ENCODE measurements around the gene BCL2L1.
A peak's percentile ranks its signal among the peaks of the same experiment; 100 is the strongest.
"Not testable (repeated sequence)": the region's sequence is repeated elsewhere in the genome, so short reads cannot be mapped to it uniquely, and the experiment has no call there.

The BCL2L1 gene

DNA sequence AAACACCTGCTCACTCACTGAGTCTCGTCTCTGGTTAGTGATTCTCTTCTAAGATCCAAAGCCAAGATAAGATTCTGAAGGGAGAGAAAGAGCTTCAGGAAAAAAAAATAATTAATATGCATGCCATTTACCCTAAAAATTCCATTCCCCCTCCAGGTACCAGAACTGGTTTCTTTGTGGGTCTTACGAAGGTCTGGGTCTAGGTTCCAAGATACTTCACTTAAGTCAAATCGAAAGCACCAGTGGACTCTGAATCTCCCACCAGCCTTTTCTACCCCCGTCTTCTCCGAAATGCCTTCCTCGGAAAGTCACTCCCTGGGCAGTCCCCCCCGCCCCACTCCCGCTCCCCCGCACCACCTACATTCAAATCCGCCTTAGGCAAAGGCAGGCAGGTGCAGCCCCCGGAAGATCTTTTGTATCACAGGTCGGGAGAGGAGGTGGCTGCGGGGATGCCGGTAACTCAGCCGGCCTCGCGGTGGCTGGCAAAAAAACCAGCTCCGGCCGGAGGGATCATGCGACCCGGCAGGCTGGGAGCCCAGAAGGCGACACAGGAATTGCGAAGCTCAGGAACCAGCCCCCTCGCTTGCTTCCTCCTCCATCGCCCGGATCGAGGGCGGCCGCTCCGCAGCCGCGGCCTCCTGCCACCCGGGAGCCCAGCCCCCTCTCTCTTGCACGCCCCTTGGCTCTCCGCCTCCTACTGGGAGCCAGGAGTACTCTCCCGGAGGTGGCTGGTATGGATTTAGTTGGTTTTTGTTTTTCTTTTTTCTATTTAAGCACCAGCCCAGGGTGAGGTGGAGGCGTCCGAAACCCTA is at the start of gene BCL2L1:
Gene BCL2L1 (minus strand): TSS at position 612 of the 812 bp plus-strand sequence. CDS start 650 bp downstream, outside the sequence.
- DNase-seq (ENCODE audit: low read depth in 2 of 2): peak; percentile 62 to 71

DNA sequence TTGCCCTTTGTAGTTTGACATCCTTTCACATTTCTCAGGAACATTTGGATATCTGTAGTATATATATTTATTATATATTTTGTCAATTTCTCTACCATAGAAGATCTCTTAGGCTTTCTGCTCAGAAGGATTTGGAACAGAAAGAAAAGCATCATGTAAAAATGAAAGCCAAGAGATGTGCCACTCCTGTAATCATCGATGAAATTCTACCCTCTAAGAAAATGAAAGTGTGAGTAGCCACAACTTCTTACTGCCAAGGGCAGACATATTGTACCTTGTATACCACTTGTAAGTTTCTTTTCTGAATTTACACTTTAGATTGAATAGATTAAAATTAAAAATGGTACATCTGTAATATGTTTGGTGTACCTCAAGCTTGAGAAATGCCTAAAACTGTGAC is 47.6 kb upstream of the BCL2L1 start:
- DNase-seq (ENCODE audit: low read depth in 2 of 2): no peak

DNA sequence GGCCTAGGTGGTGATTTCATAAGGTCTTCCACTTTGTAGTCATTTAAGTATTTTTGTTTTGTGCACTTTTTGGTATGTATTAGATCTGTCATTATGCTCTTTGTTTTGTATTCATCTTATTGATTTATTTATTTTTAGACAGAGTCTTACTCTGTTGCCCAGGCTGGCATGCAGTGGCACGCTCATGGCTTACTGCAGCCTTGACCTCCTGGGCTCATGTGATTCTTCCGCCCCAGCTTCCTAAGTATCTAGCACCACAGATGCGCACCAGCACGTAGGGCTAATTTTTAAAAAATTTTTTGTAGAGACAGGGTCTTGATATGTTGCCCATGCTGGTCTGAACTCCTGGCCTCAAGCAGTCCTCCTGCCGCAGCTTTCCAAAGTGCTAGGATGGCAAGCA is 47.0 kb upstream of the BCL2L1 start:
- DNase-seq (ENCODE audit: low read depth in 2 of 2): no peak

DNA sequence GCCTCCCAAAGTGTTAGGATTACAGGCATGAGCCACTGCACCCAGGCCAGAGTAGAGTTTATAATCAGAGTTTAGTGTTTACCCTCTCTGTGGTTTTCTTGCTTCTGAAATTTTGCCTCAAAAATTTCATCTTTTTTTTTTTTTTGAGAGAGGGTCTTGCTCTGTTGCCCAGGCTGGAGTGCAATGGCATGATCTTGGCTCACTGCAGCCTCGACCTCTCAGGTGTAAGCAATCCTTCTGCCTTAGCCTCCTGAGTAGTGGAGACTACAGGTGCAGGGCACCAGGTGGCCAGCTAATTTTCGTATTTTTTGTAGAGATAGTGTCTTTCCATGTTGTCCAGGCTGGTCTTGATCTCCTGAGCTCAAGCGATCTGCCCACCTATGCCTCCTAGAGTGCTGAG is 45.1 kb upstream of the BCL2L1 start:
- DNase-seq (ENCODE audit: low read depth in 2 of 2): no peak

DNA sequence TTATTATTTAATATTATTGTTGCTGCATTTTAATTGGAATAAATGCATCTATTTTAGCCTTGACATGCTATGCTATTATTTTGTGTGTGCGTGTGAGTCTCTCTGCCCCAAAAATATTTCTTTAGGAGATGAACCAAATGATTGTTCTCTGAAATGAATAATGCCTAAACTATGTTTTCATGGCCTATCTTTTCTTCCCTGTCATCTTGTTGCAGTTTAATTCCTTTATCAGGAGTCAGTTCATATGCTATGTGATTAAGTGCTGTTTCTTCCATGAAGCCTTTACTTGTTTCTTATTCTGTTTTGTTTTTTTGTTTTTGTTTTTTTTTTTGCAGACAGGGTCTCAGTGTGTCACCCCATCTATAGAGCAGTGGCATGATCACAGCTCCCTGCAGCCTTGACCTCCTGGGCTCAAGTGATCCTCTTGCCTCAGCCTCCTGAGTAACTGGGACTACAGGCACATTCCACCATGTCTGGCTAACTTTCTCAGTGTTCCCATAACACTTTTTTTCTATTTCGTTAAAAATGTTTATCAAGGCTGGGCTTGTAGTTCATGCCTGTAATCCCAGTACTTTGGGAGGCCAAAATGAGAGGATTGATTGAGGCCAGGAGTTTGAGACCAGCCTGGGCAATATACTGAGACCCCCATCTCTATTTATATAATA is 42.1 kb upstream of the BCL2L1 start:
- DNase-seq (ENCODE audit: low read depth in 2 of 2): peak in 1 of 2 experiments; percentile 10

DNA sequence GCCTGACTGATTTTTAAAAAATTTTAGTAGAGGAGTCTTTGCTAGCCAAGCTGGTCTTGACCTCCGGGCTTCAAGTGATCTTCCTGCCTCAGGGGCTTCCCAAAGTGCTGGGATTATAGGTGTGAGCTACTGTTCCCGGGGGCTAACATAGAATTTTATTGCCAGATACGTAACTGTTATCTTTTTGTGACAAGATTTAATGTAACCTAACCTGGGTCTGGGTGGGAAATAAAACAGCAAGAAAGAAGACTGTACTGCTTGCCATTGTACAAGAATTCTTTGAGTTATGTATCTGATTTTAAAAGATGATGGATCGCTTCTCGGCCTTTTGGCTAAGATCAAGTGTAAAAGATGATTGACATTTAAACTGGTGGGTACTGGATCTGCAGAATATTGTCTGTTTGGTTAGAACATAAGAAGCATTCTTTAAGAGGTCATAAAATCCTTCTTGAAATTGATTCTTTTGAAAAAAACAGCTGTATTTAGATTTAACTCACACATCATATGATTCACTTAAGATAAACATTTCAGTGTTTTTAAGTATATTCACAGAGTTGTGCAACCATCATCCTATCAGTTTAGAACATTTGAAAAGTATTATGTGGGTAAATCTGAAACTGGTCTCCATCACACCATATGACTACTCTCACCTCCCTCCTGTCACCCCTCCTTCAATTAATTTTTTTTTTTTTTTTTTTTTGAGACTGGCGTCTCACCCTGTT is 38.0 kb upstream of the BCL2L1 start:
- peak in 1 of 2 experiments; percentile 11 for DNase-seq (ENCODE audit: low read depth in 2 of 2)

DNA sequence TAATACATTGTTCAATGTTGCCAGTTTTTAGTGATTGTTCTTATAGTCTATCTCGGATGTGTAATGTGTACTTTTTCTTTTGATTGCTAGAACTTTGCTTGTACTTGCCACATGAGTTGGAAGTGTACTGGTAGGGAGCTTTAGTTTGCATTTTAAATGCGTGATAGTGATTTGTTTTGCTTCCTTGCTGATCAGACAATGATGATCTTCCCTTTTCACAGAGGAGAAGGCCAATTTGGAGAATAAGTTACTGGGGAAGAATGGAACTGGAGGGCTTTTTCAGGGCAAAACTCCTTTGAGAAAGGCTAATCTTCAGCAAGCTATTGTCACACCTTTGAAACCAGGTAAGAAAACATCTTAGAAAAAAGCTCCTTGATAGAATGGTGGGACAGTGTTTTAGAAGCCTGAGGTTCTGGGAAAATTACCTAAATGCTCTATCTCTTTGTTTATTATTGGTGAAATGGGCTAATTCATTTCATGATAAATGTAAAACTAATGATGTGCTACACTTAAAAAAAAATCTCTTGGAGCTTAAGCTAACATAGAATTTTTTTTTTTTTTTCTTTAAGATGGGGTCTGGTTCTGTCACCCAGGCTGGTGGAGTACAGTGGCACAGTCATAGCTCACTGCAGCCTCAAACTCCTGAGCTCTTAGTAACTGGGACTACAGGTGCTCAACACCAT is 37.3 kb upstream of the BCL2L1 start:
- no peak for DNase-seq (ENCODE audit: low read depth in 2 of 2)

DNA sequence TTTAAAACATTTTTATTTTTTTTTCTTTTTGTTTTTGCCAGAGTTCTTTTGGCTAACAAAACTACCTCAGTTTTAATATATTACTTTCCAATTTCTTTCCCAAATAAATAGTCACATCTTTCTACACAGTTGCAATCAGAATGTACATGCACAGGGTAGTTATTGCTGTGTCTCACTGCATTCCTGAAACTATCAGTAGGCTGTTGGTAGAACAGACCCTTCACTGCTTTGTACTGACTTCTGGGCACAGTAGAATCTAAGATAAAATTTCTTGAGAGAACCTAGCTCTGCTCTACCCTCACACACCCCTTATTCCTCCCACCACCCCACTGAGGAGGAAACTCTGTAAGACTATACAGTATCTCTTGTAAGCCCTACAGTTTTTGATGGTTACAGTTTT is 36.3 kb upstream of the BCL2L1 start:
- no peak for DNase-seq (ENCODE audit: low read depth in 2 of 2)

DNA sequence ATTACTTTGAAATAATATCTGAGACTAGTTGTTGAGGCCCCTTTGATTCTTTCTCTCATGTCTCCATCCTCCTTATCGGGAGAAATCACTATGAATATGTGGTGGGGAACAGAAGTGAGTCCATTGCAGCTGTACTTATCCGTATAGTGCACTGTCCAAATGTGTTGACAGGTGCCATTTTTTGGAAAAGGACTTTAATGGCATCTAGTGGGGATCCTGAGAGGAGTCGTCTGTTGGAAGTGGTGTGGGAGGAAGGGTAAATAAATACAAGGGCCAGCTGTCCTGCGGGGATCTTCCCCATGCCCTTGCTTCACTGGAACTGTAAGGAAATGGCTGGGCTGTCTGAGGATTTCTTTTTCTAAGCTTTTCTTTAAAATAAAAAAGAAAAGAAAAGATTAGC is 35.9 kb upstream of the BCL2L1 start:
- no peak for DNase-seq (ENCODE audit: low read depth in 2 of 2)

DNA sequence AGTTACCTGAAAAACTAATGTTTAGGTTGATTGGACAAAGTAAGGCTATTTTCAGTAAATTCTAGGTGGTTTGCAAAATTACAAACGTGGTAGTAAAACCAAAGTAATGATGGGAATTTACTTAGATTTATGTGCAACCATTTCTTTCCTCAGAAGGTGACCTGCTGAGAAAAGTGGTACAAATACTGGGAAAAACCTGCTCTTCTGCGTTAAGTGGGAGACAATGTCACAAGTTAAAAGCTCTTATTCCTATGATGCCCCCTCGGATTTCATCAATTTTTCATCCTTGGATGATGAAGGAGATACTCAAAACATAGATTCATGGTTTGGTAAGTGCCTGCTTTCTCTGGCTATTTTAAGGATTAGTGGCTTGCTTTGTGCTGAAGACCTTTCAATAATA is 34.6 kb upstream of the BCL2L1 start:
- DNase-seq (ENCODE audit: low read depth in 2 of 2): no peak

DNA sequence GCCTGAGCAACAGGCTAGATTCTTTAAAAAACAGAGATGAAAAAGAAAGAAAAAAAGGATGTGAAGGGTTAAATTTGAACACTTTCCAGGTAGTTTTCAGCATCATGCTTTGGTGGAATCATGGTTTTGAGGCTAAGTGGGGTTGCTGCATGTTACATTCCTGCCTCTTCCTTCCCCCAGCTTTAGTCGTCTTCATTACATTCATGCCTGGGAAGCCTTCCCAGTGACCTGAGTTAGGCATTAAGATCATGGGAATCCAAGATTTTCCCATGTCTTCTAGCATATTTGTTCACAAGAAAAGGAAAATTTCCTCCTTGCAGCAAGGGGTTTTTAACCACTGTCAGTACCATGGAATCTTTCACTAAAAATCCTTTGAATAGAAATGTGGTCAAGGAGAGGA is 28.5 kb upstream of the BCL2L1 start:
- DNase-seq (ENCODE audit: low read depth in 2 of 2): peak; percentile 83 to 86

DNA sequence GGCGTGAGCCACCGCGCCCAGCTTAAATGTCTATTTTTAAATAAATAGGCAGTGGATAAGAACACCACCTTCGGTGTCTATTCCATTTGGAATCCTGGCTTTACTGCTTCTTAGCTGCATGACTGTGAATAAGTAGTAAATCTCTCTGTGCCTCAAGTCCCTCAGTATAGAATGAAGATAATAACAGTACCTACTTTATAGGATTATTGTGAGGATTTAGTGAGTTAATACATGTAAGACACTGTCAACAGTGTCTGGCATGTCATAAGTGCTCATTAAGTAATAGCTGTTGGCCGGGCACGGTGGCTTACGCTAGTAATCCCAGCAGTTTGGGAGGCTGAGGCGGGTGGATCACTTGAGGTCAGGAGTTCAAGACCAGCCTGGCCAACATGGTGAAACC is 26.6 kb upstream of the BCL2L1 start:
- no peak for DNase-seq (ENCODE audit: low read depth in 2 of 2)

DNA sequence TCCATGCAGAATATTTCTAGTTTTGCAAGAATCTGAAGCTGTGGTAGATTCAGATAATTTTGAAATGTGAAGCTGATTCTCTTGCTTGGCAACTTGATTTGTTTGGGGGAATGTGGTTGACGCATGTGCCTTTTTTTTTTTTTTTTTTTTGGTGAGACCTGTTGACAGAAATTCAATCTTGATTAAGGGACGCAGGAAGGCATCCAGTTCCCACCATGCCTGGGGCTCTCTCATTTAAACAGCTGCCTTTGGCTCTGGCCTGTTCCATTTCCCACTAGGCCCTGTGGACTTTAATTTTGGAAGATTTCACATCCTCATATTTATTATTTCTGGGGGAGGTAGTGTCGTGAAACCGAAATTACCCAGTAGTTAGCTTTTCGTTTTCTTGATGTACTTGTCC is 25.0 kb upstream of the BCL2L1 start:
- DNase-seq (ENCODE audit: low read depth in 2 of 2): peak; percentile 40 to 45

DNA sequence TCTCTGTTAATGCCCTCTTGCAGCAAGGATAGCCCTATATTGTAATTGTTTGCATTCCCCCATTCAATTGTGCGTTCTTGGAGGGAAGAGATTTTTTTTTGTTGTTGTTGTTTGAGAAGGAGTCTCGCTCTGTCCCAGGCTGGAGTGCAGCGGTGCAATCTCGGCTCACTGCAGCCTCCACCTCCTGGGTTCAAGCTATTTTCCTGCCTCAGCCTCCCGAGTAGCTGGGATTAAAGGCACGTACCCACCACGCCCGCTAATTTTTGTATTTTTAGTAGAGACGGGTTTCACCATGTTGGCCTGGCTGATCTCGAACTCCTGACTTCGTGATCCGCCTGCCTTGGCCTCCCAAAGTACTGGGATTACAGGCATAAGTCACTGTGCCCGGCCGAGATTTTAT is 24.4 kb upstream of the BCL2L1 start:
- DNase-seq (ENCODE audit: low read depth in 2 of 2): not testable (repeated sequence)

DNA sequence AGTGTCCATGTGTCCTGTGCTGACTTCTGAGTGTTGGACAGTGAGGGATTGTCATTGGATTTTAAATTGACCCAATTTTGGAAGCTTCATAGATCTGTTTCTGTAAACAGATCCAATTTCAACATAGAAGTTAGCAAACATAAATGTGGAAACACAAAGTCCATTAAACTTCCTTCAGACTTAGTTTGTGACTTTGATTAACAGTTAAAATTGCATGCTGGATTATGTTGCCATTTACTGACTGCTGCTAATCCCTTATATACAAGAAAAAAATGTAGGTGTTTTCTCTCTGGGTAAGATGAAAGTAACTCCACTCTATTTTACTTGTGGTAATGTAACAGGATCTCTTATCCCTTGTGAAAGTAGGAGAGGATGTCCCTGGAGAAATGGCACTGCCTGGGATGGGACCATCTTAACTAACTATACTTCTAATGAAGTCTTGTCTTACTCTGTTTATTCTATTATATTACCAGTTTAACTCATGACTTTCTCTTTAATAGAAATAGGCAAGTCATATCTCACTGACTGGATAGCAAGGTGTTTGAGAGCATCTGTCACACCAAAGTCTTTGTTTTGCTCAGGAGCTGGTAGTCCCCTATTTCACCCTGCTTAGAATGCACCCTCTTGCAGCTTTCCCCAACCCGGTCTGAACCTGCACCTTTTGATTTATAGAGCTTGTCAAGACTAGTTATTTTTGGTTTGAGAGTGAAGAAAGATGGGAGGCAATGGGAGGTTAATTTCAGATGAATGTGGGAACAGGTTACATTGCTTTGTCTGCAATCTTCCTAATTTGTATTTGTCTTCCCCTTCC is 23.6 kb upstream of the BCL2L1 start:
- no peak for DNase-seq (ENCODE audit: low read depth in 2 of 2)

DNA sequence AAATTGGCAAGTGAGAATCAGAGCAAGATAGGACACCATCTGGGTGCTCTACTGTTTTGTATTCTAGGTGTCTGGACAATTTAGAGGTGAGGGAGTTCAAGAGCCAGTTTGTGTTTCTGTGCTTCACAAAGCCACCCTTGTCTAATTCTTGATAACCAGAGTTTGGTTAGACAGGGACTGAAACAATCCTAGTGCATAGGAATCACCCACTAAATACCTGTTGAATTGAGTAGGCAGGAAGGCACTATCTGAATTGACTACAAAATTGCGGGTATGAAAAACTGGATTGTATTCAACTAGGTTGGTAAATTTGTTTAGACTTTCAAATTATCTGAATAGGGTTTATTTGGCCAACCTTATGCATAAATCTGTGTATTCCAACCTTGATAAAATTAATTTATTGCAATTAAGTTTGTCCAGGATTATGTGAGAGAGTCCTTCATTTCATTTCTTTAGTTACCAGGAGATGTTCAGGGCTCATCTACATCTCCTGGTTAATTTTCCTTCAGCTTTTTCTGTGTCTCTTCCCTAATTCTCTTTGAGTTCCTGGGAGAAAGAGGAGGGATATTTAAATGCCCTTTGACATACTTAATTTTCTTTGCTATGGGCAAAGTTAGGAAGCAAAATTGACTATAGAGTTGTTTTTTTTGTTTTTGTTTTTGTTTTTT is 18.1 kb upstream of the BCL2L1 start:
- DNase-seq (ENCODE audit: low read depth in 2 of 2): no peak

DNA sequence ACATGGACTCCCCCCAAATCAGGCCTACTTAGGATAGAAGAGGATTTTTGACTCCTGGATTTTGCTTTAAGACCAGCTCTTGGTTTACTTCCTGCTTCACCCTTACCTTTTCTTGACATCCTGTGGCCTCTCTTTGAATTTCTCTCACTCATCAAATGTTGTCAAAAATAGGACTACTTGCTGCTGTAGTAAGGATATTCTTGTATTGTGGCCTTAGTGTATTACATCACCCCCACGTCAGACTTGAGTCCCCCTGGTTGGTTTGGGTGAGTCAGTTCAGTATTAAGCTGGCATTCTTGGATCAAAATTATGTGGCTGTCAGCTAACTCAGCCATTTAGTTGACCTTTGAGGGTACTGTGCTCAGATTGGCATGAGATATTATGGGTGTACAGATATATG is 17.5 kb upstream of the BCL2L1 start:
- no peak for DNase-seq (ENCODE audit: low read depth in 2 of 2)

DNA sequence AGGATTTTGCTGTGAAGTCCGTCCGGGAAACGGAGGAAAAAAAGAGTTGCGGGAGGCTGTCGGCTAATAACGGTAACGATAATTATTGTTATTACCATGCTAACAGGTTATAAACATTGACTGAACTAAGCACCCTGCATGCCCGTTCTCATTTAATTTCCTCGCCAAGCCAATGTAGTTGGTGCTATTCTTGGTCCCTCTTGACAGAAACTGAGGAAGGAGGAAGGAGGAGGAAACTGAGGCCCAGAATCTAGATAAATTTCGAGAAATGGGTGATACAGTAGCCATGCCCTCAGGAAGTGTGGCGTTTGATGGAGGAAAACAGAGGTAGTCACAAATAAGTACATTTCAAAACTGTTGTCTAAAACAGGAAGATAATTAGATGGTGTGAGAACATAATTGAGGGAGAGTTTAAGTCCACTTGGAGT is 16.9 kb upstream of the BCL2L1 start:
- no peak for DNase-seq (ENCODE audit: low read depth in 2 of 2)

DNA sequence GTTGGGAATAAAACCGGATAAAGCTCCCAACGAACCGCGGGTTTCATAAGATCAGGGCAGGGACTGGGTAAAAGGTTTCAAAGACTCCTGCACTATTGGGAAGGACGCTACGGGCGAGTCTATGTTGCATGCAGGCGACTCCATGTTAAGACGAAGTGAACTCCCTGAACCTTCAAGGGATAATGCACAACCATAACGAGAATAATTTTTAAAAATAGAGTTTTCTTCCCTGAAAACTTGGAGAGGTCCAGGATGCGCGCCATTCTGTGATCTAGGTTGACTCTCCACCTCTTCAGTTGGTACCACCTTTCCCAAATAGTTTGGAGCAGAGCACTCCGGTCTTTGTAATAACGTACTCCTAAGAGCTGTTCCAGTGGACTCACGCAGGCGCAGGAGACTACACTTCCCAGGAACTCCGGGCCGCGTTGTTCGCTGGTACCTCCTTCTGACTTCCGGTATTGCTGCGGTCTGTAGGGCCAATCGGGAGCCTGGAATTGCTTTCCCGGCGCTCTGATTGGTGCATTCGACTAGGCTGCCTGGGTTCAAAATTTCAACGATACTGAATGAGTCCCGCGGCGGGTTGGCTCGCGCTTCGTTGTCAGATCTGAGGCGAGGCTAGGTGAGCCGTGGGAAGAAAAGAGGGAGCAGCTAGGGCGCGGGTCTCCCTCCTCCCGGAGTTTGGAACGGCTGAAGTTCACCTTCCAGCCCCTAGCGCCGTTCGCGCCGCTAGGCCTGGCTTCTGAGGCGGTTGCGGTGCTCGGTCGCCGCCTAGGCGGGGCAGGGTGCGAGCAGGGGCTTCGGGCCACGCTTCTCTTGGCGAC is 16.3 kb upstream of the BCL2L1 start, which contains the start of gene TPX2:
Gene TPX2 (plus strand): TSS at position 562 of the 821 bp plus-strand sequence. CDS start 18,187 bp downstream, outside the sequence.
- peak; percentile 92 to 93 for DNase-seq (ENCODE audit: low read depth in 2 of 2)

DNA sequence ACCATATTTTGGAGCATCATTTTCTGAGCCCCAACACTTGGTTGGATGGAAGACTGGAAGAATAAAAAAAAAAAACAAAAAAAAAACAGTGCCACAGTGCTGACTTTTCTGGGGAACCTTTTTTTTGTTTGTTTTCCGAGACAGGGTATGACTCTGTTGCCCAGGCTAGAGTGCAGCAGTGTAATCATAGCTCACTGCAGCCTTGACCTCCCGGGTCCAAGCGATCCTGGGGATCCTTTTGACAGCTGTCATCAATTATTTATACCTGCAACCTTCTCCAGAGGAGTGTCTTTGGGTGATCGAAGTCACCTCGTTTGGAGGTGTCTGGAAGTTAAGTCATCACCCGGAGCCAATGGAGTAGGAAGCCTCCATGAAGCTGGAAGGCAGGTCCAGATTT is 8.7 kb upstream of the BCL2L1 start:
- DNase-seq (ENCODE audit: low read depth in 2 of 2): no peak

All from fibroblast of skin of left quadriceps (primary cell).